ENCODE data around the gene ADGRV1.

DNA sequence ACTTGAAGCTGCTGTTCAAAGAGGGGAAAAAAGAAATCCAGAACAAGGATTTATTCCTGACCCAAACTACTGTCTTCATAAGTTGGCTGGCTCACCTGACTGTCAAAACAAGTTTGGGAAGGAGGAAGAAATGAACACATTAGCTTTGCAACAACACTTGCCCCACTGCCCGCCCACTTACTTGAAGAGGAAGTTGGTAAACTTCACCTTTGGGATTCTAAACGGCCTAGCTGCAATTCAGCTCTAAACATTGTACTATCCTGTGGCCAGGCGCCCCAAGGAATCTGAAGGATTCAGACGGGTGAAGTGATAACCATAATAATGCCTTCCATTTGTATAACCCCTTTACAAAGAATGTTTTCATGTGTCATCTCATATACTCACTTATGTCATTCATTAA is 625.1 kb downstream of the ADGRV1 start:
- no peak for TF ChIP-seq ZNF561 (CRISPR knock-in tag; conservative IDR thresholded peaks at IDR 0.05)
- no peak for TF ChIP-seq EZH2 (IDR thresholded peaks at IDR 0.05; ENCODE audit: borderline replicate concordance, low read depth, low read length)
- no peak for TF ChIP-seq RAD21 (CRISPR knock-in tag; conservative IDR thresholded peaks at IDR 0.05 in 1 of 2, IDR thresholded peaks at IDR 0.05 in 1 of 2)
- no peak for TF ChIP-seq SMARCB1 (IDR thresholded peaks at IDR 0.05; ENCODE audit: insufficient read length, low read depth)
- TF ChIP-seq SIN3B (IDR thresholded peaks at IDR 0.05; ENCODE audit: low read depth), result no peak
- TF ChIP-seq CTCF (IDR thresholded peaks at IDR 0.05 in 2 of 3, conservative IDR thresholded peaks at IDR 0.05 in 1 of 3; ENCODE audit: insufficient read depth in 2 of 3, low read depth in 1 of 3, low read length in 3 of 3), result no peak
- no peak for TF ChIP-seq MLLT1 (IDR thresholded peaks at IDR 0.05)
- no peak for TF ChIP-seq ZBTB26 (CRISPR knock-in tag; IDR thresholded peaks at IDR 0.05)
- no peak for TF ChIP-seq MAX (CRISPR knock-in tag; IDR thresholded peaks at IDR 0.05)
- no peak for TF ChIP-seq ELF1 (tag; IDR thresholded peaks at IDR 0.05)
- TF ChIP-seq BHLHE40 (IDR thresholded peaks at IDR 0.05; ENCODE audit: low read length), result no peak

Measured in K562 (cell line).